HG03378 (cell line): Measurements from ENCODE around the gene AQP6.

ENCODE experiments used
- ATAC-seq: cut with Tn5 transposase; IDR thresholded peaks from one replicate; pipeline ENCODE4 v1.9.1; 2021; ENCODE audit warnings: mild to moderate bottlenecking, moderate library complexity; ENCODE audit not compliant: unreplicated experiment

The AQP6 gene

GRCh38 chr12:49955899-49956662 lies 16.7 kb upstream of the AQP6 start:
- ATAC-seq = no peak

DNA sequence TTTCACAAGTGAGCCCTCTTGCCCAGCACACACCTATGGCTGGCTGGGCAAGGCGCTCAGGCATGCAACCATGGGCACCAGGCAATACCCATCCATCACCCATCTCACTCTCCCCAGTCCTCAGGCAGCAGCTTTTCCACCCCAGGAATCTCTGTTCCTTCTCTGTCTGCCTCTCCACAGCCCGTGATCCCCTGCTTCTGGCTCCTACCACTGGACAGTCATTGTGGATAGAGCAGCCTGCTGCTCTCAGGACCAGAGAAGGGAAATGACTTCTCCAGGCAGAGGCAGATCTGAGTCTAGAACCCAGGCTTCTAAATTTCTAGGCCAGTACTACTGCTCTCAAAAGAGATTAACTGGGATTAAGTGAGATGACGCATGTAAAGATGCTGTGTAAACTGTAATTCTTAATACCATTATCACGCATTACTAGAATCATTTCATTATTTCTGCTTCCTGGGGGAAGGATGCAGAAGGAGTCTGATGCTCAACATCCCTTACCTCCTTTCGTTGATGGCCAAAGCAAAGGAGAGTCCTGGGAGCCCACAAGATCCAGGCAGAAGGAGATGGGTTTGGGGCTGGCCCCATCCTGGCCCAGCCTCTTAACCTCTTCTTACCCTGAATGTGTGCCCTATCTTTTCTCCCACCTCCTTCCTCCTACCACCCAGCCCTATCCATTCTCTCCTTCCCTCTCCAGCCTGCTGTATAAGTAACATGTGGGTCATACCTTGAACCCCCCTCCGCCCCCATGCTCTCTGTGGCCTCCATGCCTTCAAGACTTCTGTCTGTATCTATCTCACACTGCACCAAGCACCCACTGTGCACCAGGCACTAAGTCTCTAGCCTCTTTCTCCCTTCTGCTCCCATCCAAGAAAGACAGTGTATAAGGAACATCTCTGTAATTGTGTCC lies 15.8 kb upstream of the AQP6 start:
- ATAC-seq = no peak

GRCh38 chr12:49957570-49957967 lies 15.2 kb upstream of the AQP6 start:
- no peak for ATAC-seq

- ATAC-seq = no peak
These were observed 12.9 kb upstream of the AQP6 start for GRCh38 chr12:49959685-49960473.

DNA sequence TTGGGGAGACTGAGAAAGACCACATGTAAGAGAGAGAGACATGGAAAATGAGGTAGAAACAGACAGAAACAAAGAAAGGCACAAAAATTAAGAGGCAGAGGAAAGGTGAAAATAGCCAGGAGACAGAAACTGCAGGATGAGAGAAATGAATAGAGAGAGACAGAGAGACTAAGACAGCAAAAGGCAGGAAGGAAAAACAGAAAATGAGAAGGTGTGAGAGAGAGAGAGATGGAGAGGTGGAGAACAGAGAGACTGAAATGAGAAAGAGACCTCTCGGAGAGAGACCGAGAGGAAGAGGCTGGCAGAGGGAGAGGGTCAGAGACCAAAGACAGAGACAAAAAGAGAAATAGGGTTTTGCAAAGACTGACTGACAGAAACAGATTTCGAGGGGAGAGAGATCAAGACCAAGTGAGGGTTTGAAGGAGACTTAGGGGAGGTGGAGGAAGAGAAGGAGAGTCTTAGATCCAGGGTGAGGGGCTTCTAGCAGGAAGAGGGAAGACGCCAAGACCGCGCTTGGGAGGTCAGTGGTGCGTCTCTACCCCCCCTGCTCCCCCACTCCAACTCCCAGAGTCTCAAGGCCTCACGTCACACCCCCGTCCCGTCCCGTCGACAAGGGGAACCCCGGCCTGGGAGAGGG lies 12.2 kb upstream of the AQP6 start:
- no peak for ATAC-seq

DNA sequence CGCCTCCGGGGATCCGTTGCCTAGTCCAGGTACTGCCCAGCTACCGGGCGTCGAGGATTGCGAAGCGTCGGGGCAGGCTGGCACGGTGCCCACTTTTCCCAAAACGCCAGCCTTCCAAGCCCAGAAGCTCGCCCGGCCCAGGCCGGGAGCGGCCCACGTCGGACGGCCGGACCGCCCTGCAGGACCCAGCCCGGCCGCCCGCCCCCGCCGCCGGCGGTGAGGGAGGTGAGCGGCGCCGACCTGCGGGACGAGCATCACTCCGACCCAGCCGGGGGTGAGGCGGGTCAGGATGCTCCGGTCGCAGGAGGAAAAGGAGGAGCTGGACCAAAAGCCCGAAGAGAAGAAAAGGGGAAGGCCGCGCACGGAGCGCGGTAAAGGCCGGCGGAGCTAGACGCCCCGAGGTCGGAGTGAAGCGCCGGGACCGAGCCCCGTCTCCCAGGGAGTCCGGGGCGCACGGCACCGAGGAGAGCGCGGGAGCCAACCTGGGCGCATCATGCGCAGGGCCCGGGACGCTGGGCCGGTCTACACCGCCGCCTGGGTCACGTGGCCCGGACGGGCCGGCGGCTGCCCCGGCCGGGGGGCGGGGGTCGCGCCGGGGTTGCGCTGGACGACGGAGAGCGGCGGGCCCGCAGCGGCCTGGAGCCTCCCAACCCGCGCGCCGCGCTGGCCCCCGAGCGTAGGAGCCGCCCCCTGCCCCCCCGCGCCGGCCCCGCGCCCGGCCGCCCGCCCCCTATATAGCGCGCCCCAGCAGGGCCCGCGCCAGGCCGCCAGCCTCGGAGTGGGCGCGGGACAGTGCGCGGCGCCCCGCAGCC lies 11.4 kb upstream of the AQP6 start, which contains the start of gene AQP5:
Gene AQP5 (plus strand): TSS at position 762 of the 812 bp plus-strand sequence. CDS start 146 bp downstream, outside the sequence.
- no peak for ATAC-seq

GRCh38 chr12:49961993-49962764 lies 10.6 kb upstream of the AQP6 start:
- no peak for ATAC-seq

DNA sequence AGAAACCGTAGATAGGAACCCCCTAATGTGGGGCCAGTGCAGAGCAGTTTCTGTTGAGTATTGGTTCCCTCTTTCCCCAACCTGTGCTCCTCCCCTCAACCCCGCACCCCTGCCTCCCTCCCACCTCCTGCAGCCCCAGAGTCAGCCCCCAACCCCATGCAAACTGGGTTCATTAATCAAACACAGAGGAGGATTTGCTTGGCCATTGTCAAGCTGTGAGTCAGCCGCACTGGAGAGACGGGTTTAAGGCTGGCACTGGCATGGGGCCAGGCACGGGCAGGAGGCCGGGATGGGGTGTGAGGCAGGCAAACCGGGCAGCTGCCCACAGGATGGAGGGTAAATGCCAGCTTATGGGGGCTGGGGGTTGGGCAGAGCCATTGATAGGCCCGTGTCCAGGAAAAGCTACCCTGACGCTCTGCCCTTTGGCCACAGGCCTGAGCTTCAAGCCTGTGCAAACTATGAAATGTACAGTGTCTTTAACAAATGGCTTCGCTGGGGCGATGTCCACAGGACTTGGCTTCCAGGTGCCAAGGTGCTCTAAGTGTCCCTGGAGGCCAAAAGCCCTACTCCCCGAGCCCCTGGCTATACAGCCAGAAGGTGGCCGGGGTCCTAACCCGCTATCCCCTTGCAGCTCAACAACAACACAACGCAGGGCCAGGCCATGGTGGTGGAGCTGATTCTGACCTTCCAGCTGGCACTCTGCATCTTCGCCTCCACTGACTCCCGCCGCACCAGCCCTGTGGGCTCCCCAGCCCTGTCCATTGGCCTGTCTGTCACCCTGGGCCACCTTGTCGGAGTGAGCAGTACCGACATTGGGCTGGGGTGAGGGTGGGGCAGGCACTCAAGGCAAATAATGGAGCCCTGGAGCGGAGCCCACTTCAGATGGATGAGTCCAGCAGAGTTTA lies 9.6 kb upstream of the AQP6 start:
- no peak for ATAC-seq

DNA sequence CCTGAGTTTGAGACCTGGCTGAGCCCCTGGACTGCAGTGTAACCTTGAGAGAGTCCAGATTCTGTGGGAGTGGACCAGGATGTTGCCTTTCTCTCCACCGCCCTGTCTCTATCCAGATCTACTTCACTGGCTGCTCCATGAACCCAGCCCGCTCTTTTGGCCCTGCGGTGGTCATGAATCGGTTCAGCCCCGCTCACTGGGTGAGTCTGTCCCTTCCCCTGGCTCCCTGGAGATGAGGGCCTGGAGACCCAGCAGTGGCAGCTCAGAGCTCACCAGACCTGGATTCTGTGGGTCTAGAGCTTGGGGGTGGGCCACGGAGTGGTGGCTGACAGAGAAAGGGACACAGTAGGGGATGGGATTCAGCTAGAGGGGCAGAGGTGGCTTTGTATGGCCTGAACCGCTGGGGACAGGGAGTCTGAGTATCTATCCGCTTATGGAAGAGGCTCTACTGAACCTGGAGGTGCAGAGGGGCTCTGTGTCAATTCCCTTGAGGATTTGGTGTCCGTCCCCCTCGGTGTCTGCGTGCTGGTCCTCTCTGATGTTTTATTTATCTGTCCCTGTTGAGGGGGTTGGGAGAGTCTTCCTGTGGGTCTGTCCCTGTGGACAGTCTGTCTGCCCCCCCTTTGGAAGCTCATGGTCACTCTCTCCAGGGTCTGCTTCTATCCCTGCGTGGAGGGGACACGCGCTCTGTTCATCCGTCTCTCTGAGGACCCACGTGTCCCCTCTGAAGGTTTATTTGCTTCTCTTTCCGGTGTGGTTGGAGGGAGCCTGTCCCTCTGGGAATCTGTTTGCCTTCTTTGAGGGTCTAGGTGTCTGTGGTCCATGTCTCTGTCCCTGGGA lies 8.6 kb upstream of the AQP6 start:
- no peak for ATAC-seq

DNA sequence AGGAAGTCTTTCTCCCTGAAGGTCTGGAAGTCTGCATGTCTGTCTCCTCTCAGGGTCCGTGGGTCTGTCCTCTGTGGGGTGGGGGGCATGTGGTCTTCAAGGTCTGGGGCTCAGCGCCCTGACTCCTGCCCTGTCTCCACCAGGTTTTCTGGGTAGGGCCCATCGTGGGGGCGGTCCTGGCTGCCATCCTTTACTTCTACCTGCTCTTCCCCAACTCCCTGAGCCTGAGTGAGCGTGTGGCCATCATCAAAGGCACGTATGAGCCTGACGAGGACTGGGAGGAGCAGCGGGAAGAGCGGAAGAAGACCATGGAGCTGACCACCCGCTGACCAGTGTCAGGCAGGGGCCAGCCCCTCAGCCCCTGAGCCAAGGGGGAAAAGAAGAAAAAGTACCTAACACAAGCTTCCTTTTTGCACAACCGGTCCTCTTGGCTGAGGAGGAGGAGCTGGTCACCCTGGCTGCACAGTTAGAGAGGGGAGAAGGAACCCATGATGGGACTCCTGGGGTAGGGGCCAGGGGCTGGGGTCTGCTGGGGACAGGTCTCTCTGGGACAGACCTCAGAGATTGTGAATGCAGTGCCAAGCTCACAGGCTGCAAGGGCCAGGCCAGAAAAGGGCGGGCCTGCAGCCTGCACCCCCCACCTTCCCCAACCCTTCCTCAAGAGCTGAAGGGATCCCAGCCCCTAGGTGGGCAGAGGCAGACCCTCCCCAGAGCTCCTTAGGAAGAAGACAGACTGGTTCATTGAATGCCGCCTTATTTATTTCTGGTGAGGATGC lies 7.7 kb upstream of the AQP6 start:
- ATAC-seq = no peak

GRCh38 chr12:49965836-49966235 lies 6.9 kb upstream of the AQP6 start:
- no peak for ATAC-seq

- no peak for ATAC-seq
These were observed 6.2 kb upstream of the AQP6 start for GRCh38 chr12:49966511-49967041.

GRCh38 chr12:49967042-49967776 lies 5.5 kb upstream of the AQP6 start:
- peak; percentile 50 for ATAC-seq

DNA sequence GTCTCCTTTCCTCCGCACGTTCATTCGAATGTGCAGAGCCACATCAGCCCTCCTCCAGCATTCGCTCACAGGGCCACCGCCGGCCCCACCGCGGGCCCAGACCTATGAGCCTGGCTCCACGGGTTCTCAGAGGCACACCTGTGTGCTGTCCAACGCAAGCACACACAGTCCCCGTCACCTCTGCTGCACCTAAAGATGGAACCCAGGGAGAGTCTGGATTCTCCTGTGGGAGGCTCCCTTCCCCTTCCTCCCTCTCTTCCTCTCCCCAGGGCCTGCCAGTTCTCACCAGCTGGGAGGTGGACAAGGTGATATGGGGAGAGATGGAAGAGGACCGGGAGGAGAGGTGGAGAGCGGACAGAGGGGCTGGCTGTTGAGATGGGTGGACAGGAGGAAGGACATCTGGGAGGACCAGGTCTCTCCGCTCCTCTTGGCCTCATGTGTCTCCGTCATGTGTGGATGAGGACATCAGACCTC lies 4.9 kb upstream of the AQP6 start:
- ATAC-seq = no peak

- ATAC-seq = no peak
These were observed 4.3 kb upstream of the AQP6 start for GRCh38 chr12:49968471-49968870.
